Activated CD4-positive, alpha-beta T cell treated with anti-CD3 and anti-CD28 coated beads for 36 hours (primary cell): ENCODE measurements around the gene CLPTM1L. TPM values are rescaled to one million over a fixed set of nuclear protein-coding genes. Genes with fewer than 3 reads are reported as not detected.
"Not testable (repeated sequence)": the region's sequence is repeated elsewhere in the genome, so short reads cannot be mapped to it uniquely, and the experiment has no call there.

ENCODE experiments used
- ATAC-seq: fragments of 200-7000 bp; cut with Tn5 transposase; one replicate; pipeline ENCODE4 v1.10.0; 2021; ENCODE audit warnings: mild to moderate bottlenecking, moderate library complexity
- CTCF ChIA-PET: fragments of 350-600 bp; sonication (Branson Sonifier 250); formaldehyde crosslinking; loops from one replicate; lab custom pipeline; 2021; ENCODE audit warnings: antibody characterized with exemption; lab: Charles Lee
- POLR2A ChIA-PET: fragments of 350-600 bp; sonication (Branson Sonifier 250); formaldehyde crosslinking; loops from one replicate; lab custom pipeline; 2021; ENCODE audit warnings: antibody characterized with exemption, inconsistent platforms; lab: Charles Lee
- DNase-seq: peaks from one replicate; pipeline ENCODE4 v3.0.0-alpha.2; 2020
- H3K27ac Mint-ChIP-seq: one replicate; pipeline ENCODE4 v1.8.0; 2021; ENCODE audit warnings: mixed read lengths
- H3K27me3 Mint-ChIP-seq: one replicate; pipeline ENCODE4 v1.8.0; 2021; ENCODE audit warnings: mixed read lengths
- H3K36me3 Mint-ChIP-seq: one replicate; pipeline ENCODE4 v1.8.0; 2021; ENCODE audit warnings: low read depth, mixed read lengths
- H3K4me1 Mint-ChIP-seq: one replicate; pipeline ENCODE4 v1.8.0; 2021; ENCODE audit warnings: mixed read lengths
- H3K4me3 Mint-ChIP-seq: one replicate; pipeline ENCODE4 v1.8.0; 2021; ENCODE audit warnings: mild to moderate bottlenecking, moderate library complexity, mixed read lengths
- H3K9me3 Mint-ChIP-seq: one replicate; pipeline ENCODE4 v1.8.0; 2021; ENCODE audit warnings: low read depth, mixed read lengths
- intact Hi-C, 2 experiments: fragments of 100-400 bp; cut with DNase I in 1 of 2; cut with micrococcal nuclease in 1 of 2; formaldehyde crosslinking; loops; one replicate each; pipeline versions ENCODE4 v1.14.2 to v1.15.1; 2022 to 2024; cut with DNase I, micrococcal nuclease
- total RNA-seq, 2 experiments: library from RNA; stranded (reverse); gene quantifications; one replicate each; pipeline ENCODE4 v1.2.3, GENCODE V29; 2021

The CLPTM1L gene
- total RNA-seq, 2 experiments from 2014 or later = 62.1 to 62.2 TPM

DNA sequence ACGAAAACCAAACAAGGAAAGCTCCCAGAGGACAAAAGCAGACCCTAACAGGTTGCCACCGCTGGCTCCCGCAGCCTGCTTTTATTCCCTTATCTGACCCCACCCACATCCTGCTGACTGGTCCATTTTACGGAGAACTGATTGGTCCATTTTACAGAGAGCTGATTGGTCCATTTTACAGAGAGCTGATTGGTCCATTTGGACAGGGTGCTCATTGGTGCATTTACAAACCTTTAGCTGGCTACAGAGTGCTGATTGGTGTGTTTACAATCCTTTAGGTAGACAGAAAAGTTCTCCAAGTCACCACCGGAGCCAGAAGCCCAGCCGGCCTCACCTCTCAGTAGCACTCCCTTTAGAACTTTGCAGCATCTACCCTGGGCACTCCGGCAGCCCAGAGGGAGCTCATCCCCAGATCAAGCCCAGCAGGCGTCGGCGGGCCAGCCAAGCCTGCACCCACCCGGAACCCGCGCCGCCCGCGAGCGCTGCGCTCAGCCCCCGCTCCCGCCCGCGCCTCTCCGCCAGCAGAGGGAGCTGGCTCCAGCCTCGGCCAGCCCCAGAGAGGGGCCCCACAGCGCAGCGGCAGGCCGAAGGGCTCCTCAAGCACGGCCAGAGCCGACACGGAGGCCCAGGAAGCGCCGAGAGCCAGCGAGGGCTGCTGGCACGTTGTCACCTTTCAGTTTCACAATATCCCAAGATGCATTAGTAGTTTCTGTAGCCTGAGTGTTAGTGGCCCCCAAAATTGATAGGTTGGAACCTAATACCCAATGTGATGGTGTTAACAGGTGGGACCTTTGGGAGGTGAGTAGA, 35.3 kb upstream of the CLPTM1L start:
- Mint-ChIP-seq H3K27ac (no peak overlapping the region), H3K4me1 (peaks cover 10% of the 10 kb centered on the region), H3K36me3 (no peaks in the 10 kb centered on the region), H3K9me3 (no peaks in the 10 kb centered on the region), H3K27me3 (peaks cover 4% of the 10 kb centered on the region), H3K4me3 (peak overlapping the region; percentile 32)
- peak; percentile 86 for ATAC-seq
- peak; percentile 74 for DNase-seq
- POLR2A ChIA-PET = no interaction called here
- CTCF ChIA-PET = interaction anchor here (0.7 to 2.1 kb wide), 12 partner anchors 19 to 265 kb away, joined by 3 to 18 read pairs (median 3); partner anchors contain the start of gene CLPTM1L
- intact Hi-C loops = loop anchor here (1.0 to 2.0 kb wide), 3 partner anchors 261 to 265 kb away; no protein-coding TSS in a partner anchor

DNA sequence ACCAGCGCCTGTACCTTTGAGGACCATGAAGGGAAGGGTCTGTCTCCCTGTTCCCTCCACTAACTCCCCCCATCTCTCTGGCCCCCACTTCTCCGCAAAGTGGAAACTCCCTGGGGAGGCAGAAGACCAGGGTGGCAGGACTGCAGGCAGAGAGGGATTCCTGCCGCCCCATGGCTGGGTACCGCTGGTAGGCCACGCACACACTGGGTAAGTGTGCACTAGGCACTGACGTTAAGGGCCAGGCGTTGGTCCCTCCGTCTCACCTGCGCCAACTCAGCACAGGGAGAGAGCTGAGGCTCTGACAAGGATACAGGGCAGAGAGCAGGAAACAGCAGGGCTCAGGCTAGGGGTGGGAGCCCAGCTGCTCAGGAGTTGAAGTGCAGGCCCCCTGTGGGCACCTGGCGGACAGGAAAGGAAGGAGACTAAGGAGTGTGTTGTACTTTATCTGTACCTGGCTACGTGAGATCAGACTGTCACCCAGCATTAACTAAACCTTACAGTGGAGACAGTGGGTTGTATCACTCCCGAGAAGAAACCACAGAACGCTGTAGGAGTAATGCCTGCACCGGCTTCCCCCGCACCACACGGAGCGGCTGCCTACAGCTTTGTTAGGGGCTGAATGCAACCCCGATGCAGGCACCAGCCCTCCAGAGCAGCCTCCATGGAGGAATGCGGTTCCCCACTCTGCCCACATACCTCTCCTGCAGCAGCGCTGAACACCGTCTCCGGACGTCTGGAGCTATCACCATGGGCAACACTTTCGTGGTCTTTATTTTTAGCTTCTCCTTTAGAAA, 34.2 kb upstream of the CLPTM1L start:
- Mint-ChIP-seq H3K4me3 (no peak overlapping the region), H3K36me3 (no peaks in the 10 kb centered on the region), H3K4me1 (peaks cover 8% of the 10 kb centered on the region), H3K27me3 (peaks cover 4% of the 10 kb centered on the region), H3K27ac (no peak overlapping the region), H3K9me3 (no peaks in the 10 kb centered on the region)
- ATAC-seq = no peak
- intact Hi-C loops = no loop called here
- ChIA-PET POLR2A (interaction anchor here (0.6 kb wide), 1 partner anchor 32 kb away, joined by 3 read pairs; no protein-coding TSS in a partner anchor), CTCF (interaction anchor here (0.9 to 2.1 kb wide), 5 partner anchors 24 to 266 kb away, joined by 3 to 18 read pairs (median 4); no protein-coding TSS in a partner anchor)
- DNase-seq = no peak

DNA sequence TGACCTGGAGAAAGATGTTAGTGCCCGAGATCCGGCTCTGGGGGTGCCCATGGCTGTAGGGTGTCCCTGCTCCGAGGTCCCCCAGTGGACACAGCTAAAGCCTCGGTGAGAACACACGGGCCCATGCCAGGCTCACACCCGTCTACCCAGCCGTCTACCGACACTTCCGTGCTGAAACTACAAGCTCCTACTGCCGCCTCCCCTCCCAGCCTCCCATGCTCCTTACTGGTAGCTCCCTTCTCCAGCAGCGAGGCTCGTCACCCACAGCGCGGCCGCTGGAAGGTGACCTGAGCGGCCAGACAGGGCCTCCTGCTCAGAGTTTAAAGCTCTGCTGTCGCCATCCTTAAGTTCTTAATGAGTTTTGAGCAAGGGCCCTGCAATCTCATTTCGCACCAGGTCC, 33.2 kb upstream of the CLPTM1L start:
- H3K36me3 Mint-ChIP-seq = no peaks in the 10 kb centered on the region
- intact Hi-C loops = no loop called here
- H3K4me1 Mint-ChIP-seq = peaks cover 8% of the 10 kb centered on the region
- no peak overlapping the region for H3K27ac Mint-ChIP-seq
- ChIA-PET CTCF (interaction anchor here (0.7 kb wide), 1 partner anchor 83 kb away, joined by 3 read pairs; no protein-coding TSS in a partner anchor), POLR2A (no interaction called here)
- ATAC-seq (no peak), DNase-seq (no peak)
- H3K27me3 Mint-ChIP-seq = peaks cover 4% of the 10 kb centered on the region
- no peak overlapping the region for H3K4me3 Mint-ChIP-seq
- H3K9me3 Mint-ChIP-seq = no peaks in the 10 kb centered on the region

DNA sequence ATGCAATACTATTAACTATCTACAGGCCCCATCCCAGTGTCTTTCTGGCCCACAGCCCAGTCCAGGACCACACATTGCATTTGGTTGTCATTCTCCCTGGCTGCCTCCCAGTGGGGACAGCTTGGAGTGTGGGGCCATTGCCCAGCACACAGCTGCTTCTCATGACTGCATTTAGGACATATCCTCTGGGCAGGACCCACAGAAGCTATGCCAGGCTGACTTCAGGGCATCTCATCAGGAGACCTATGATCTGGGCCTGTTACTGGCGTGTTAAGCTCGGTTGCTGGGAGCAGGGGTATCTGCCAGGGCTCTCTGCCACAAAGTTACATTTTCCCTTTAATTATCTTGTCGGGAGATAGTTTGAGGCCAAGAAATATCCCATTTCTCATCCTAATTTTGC, 32.1 kb upstream of the CLPTM1L start:
- ATAC-seq (no peak), DNase-seq (no peak)
- CTCF ChIA-PET = no interaction called here
- no peaks in the 10 kb centered on the region for H3K9me3 Mint-ChIP-seq
- H3K4me1 Mint-ChIP-seq = peaks cover 8% of the 10 kb centered on the region
- no peak overlapping the region for H3K4me3 Mint-ChIP-seq
- H3K36me3 Mint-ChIP-seq = no peaks in the 10 kb centered on the region
- H3K27me3 Mint-ChIP-seq = peaks cover 4% of the 10 kb centered on the region
- intact Hi-C loops = no loop called here
- POLR2A ChIA-PET = no interaction called here
- no peak overlapping the region for H3K27ac Mint-ChIP-seq

DNA sequence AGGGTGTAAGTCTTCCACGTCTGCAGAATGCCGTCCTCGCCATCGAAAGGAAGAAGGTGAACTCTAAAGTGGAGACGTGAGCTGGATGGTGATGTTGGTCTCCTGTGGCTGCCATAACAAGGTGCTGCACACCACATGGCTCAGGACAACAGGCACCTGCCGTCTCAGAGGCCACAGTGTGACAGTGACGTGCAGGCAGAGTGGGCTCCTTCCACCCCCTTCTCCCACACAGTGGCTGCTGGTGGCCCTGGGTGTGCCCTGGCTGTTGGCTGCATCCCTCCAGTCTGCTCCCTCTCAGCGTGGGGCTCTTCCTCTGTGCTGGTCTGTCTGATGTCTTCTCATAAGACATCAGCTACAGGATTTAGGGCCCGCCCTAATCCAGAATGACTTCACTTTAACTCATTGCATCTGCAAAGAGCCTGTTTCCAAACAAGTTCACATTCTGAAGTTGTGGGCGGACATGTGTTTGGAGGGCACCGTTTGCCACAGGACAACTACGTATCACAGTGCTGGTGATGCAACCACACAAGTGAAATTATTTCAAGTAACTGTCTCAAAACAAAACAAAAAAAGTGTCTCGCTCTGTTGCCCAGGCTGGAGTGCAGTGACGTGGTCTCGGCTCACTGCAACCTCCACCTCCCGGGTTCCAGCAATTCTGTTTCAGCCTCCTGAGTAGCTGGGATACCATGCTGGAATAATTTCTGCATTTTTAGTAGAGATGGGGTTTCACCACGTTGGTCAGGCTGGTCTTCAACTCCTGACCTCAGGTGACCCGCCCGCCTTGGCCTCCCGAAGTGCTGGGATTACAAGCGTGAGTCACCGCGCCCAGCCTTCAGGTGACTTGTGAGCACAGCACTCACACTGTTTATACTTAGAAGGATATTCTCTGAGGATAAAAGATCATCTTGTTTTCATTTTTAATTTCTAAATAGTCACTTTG, 31.2 kb upstream of the CLPTM1L start:
- DNase-seq (no peak), ATAC-seq (no peak)
- no peak overlapping the region for H3K4me3 Mint-ChIP-seq
- ChIA-PET POLR2A (no interaction called here), CTCF (interaction anchor here (0.7 kb wide), 1 partner anchor 428 kb away, joined by 3 read pairs; no protein-coding TSS in a partner anchor)
- intact Hi-C loops = no loop called here
- no peaks in the 10 kb centered on the region for H3K27me3 Mint-ChIP-seq
- peaks cover 3% of the 10 kb centered on the region for H3K4me1 Mint-ChIP-seq
- H3K9me3 Mint-ChIP-seq = no peaks in the 10 kb centered on the region
- H3K27ac Mint-ChIP-seq = no peak overlapping the region
- no peaks in the 10 kb centered on the region for H3K36me3 Mint-ChIP-seq

DNA sequence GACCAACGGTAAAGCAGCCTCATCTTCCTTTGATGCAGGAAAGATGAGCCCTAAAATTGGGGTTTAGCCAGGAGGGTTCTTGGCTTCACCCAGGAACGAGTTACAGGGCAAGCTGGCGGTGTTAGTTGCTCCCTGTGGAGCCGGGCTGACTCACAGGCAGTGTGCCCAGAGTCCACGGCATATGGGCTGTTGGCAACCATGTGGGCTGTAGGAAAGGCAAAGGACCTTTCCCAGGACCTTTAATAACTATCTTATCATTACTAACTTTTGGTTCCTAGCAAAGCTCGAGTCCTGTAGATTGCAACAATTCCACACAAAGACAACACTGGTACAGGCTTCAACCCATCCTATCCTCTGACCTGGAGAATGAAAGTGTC, 29.8 kb upstream of the CLPTM1L start:
- ChIA-PET CTCF (no interaction called here), POLR2A (no interaction called here)
- Mint-ChIP-seq H3K36me3 (no peaks in the 10 kb centered on the region), H3K4me3 (no peak overlapping the region), H3K27me3 (no peaks in the 10 kb centered on the region), H3K27ac (no peak overlapping the region), H3K9me3 (no peaks in the 10 kb centered on the region), H3K4me1 (no peaks in the 10 kb centered on the region)
- no peak for ATAC-seq
- intact Hi-C loops = no loop called here
- DNase-seq = no peak

DNA sequence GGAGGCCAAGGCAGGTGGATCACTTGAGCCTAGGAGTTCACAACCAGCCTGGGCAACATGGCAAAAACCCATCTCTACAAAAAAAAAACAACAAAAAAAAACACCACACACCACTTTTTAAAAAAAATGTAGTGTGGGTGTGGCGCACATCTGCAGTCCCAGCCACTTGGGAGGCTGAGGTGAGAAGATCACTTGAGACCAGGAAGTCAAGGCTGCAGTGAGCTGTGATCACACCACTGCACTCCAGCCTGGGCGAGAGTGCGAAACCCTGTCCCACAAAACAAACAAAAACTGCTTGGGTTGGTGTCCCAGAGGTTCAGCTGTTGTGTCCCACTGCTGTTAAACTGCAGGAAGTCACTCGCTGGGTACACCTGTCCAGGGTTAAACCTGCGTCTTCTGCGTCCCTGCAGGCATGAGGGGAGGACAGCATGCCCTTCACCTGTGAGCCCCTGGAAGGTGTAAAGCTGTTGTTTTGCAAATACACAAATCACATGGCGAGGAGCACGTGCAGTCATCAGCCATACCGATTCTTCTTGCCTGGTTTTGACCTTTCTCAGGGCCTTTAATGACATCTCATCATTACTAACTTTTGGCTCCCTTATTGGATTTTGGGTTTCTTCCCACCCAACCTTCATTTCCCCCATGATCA, 29.3 kb upstream of the CLPTM1L start:
- DNase-seq = no peak
- no peak overlapping the region for H3K4me3 Mint-ChIP-seq
- no peaks in the 10 kb centered on the region for H3K4me1 Mint-ChIP-seq
- ChIA-PET POLR2A (no interaction called here), CTCF (no interaction called here)
- no peak for ATAC-seq
- H3K27ac Mint-ChIP-seq = no peak overlapping the region
- H3K9me3 Mint-ChIP-seq = no peaks in the 10 kb centered on the region
- intact Hi-C loops = no loop called here
- no peaks in the 10 kb centered on the region for H3K27me3 Mint-ChIP-seq
- H3K36me3 Mint-ChIP-seq = no peaks in the 10 kb centered on the region

DNA sequence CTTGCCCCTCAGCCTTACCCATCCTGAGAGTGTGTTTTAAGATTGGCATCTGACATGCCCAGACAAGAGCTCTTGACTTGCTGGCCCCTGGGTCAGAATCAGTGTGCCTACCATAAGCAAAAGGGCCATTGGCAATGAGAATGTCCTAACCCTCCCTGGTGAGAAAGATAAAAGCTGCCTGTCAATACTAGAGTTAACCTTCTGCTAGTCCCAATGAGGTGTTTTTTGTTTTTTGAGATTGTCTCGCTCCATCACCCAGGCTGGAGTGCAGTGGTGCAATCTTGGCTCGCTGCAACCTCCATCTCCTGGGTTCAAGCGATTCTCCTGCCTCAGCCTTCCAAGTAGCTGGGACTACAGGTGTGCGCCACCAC, 27.1 kb upstream of the CLPTM1L start:
- H3K4me1 Mint-ChIP-seq, H3K27ac Mint-ChIP-seq, H3K27me3 Mint-ChIP-seq, H3K9me3 Mint-ChIP-seq, POLR2A ChIA-PET, H3K36me3 Mint-ChIP-seq, H3K4me3 Mint-ChIP-seq, ATAC-seq, CTCF ChIA-PET, intact Hi-C loops, DNase-seq: not testable (repeated sequence)

DNA sequence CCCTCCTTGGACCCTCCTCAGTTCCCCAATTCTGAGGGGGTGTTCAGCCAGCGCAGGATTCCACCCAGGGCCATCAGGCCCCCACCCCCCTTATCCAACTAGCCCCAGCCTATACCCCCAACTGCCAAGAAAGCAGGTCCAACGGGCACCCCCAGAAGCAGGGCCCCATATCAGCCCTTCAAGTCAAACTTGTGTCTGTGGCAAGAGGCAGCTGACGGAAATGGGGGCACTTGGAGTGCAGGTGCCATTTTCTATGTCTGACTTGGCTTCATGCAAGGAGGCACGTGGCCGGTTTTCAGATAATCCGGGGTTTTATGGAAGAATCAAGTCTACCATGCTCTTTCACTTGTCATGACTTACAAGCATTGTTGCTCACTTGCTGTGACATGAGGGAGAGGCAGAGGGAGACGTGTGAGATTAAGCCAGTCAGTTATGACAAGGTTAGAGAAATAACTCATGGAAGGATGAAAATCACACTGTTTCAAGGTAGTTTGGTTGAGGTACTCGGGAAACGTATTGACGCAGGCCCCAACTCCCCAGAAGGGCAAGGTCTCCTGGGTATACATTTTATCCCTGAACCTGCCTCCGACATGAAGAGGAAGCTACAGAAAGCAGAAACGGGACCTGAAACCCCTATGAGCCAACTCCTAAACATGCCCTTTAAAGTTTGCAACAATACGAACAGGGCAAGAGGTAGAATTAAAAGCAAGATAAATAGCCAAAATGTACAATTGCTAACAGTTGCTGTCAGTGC, 26.5 kb upstream of the CLPTM1L start:
- H3K9me3 Mint-ChIP-seq = no peaks in the 10 kb centered on the region
- H3K4me3 Mint-ChIP-seq = no peak overlapping the region
- DNase-seq (no peak), ATAC-seq (no peak)
- CTCF ChIA-PET = no interaction called here
- no peaks in the 10 kb centered on the region for H3K27me3 Mint-ChIP-seq
- no peaks in the 10 kb centered on the region for H3K4me1 Mint-ChIP-seq
- H3K36me3 Mint-ChIP-seq = no peaks in the 10 kb centered on the region
- intact Hi-C loops = no loop called here
- POLR2A ChIA-PET = no interaction called here
- no peak overlapping the region for H3K27ac Mint-ChIP-seq

DNA sequence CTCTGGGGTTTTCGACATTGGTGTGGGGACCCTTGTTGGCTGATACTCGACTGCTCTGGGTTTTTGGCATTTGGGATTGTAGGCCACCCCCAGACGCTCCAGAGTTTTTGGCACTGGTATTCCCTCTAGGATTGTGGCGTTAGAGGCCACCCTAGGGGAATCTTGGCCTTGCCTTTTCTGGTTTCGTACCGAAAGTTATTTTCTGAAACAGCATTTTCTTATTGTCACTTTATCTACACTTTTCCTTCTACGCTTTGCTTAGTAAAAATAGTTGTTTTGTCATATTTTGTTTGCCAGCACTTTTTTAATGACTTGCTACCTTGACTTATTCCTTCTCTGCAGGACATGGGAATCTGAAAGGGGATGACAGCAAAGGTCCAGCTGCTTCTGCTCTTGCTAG, 25.1 kb upstream of the CLPTM1L start:
- Mint-ChIP-seq H3K27ac (no peak overlapping the region), H3K36me3 (no peaks in the 10 kb centered on the region), H3K27me3 (no peaks in the 10 kb centered on the region), H3K4me1 (no peaks in the 10 kb centered on the region), H3K4me3 (no peak overlapping the region), H3K9me3 (no peaks in the 10 kb centered on the region)
- intact Hi-C loops = no loop called here
- CTCF ChIA-PET = no interaction called here
- ATAC-seq (no peak), DNase-seq (no peak)
- POLR2A ChIA-PET = no interaction called here
